ENCODE data around the gene ARMCX4. TPM values are rescaled to one million over a fixed set of nuclear protein-coding genes. Genes with fewer than 3 reads are reported as not detected.

Gene ARMCX4
- polyA plus RNA-seq, 1 donor from 2014 or later = 32.2 TPM

- H3K4me3 ChIP-seq (ENCODE audit: low read length) = no peak overlapping the region
- H3K4me2 ChIP-seq (ENCODE audit: low read length) = no peak overlapping the region
- no peak for TF ChIP-seq TAF1 (IDR thresholded peaks at IDR 0.05; ENCODE audit: low read depth)
- no peak for TF ChIP-seq REST (IDR thresholded peaks at IDR 0.05; ENCODE audit: borderline replicate concordance)
- no peak for TF ChIP-seq EZH2 (IDR thresholded peaks at IDR 0.05; ENCODE audit: borderline replicate concordance, insufficient read depth, low read length, poor library complexity, severe bottlenecking)
- TF ChIP-seq SMC3 (conservative IDR thresholded peaks at IDR 0.05; ENCODE audit: poor library complexity) = no peak
- no peaks in the 10 kb centered on the region for H3K79me2 ChIP-seq (replicated peaks; ENCODE audit: insufficient read depth, low read length)
- no peaks in the 10 kb centered on the region for H3K27me3 ChIP-seq (ENCODE audit: insufficient read depth, low read depth, low read length)
- no peak overlapping the region for H3K9ac ChIP-seq (ENCODE audit: low read length)
- no peak overlapping the region for H2AFZ ChIP-seq (ENCODE audit: low read depth, low read length)
- no peaks in the 10 kb centered on the region for H3K36me3 ChIP-seq (ENCODE audit: insufficient read depth, low read length)
- no peaks in the 10 kb centered on the region for H3K9me3 ChIP-seq (ENCODE audit: low read length)
- no peaks in the 10 kb centered on the region for H3F3A ChIP-seq (ENCODE audit: insufficient read depth, low read length, poor library complexity, severe bottlenecking)
- no peaks in the 10 kb centered on the region for H3K9me2 ChIP-seq (ENCODE audit: insufficient read depth, low read length)
- H4K20me1 ChIP-seq (ENCODE audit: insufficient read depth) = no peaks in the 10 kb centered on the region
- H3K27ac ChIP-seq (ENCODE audit: low read length) = no peak overlapping the region
Observed at GRCh38 chrX:101450961-101451360, 34.3 kb upstream of the ARMCX4 start.

- Histone ChIP-seq H3K79me2 (replicated peaks; ENCODE audit: insufficient read depth, low read length) (no peaks in the 10 kb centered on the region), H2AFZ (ENCODE audit: low read depth, low read length) (no peak overlapping the region), H3K4me3 (ENCODE audit: low read length) (no peak overlapping the region), H3K36me3 (ENCODE audit: insufficient read depth, low read length) (no peaks in the 10 kb centered on the region), H3K27ac (ENCODE audit: low read length) (no peak overlapping the region), H3K9me2 (ENCODE audit: insufficient read depth, low read length) (no peaks in the 10 kb centered on the region), H3K27me3 (ENCODE audit: insufficient read depth, low read depth, low read length) (no peaks in the 10 kb centered on the region), H3F3A (ENCODE audit: insufficient read depth, low read length, poor library complexity, severe bottlenecking) (no peaks in the 10 kb centered on the region), H3K9ac (ENCODE audit: low read length) (no peak overlapping the region), H3K9me3 (ENCODE audit: low read length) (no peaks in the 10 kb centered on the region), H4K20me1 (ENCODE audit: insufficient read depth) (no peaks in the 10 kb centered on the region), H3K4me2 (ENCODE audit: low read length) (no peak overlapping the region)
- TF ChIP-seq TAF1 (IDR thresholded peaks at IDR 0.05; ENCODE audit: low read depth) = no peak
- TF ChIP-seq RAD21 (conservative IDR thresholded peaks at IDR 0.05) = no peak
- no peak for TF ChIP-seq CTCF (IDR thresholded peaks at IDR 0.05; ENCODE audit: poor library complexity, severe bottlenecking)
- no peak for TF ChIP-seq EZH2 (IDR thresholded peaks at IDR 0.05; ENCODE audit: borderline replicate concordance, insufficient read depth, low read length, poor library complexity, severe bottlenecking)
- TF ChIP-seq REST (IDR thresholded peaks at IDR 0.05; ENCODE audit: borderline replicate concordance) = no peak
- TF ChIP-seq SMC3 (conservative IDR thresholded peaks at IDR 0.05; ENCODE audit: poor library complexity) = no peak
- TF ChIP-seq MXI1 (conservative IDR thresholded peaks at IDR 0.05; ENCODE audit: poor library complexity, severe bottlenecking) = no peak
- TF ChIP-seq POLR2AphosphoS5 (IDR thresholded peaks at IDR 0.05) = no peak
- no peak for TF ChIP-seq EP300 (conservative IDR thresholded peaks at IDR 0.05; ENCODE audit: poor library complexity, severe bottlenecking)
Observed at GRCh38 chrX:101452056-101452455, 33.2 kb upstream of the ARMCX4 start.

Measured in neural cell (in vitro differentiated cells).